Astrocyte (in vitro differentiated cells and primary cell): Measurements from ENCODE around the gene S100PBP.

ENCODE experiments used
- EZH2 ChIP-seq: IDR thresholded peaks from 2 replicates; pipeline ENCODE4 v1.6.1; 2012; ENCODE audit warnings: mild to moderate bottlenecking, low read length, inconsistent platforms; ENCODE audit not compliant: insufficient read depth
- TF ChIP-seq, protein P1 (sequence below): IDR thresholded peaks from 2 replicates; pipeline ENCODE4 v1.5.1; 2011; ENCODE audit warnings: low read depth, mild to moderate bottlenecking, inconsistent platforms, low read length, moderate library complexity; ENCODE audit not compliant: insufficient read depth

DNA sequence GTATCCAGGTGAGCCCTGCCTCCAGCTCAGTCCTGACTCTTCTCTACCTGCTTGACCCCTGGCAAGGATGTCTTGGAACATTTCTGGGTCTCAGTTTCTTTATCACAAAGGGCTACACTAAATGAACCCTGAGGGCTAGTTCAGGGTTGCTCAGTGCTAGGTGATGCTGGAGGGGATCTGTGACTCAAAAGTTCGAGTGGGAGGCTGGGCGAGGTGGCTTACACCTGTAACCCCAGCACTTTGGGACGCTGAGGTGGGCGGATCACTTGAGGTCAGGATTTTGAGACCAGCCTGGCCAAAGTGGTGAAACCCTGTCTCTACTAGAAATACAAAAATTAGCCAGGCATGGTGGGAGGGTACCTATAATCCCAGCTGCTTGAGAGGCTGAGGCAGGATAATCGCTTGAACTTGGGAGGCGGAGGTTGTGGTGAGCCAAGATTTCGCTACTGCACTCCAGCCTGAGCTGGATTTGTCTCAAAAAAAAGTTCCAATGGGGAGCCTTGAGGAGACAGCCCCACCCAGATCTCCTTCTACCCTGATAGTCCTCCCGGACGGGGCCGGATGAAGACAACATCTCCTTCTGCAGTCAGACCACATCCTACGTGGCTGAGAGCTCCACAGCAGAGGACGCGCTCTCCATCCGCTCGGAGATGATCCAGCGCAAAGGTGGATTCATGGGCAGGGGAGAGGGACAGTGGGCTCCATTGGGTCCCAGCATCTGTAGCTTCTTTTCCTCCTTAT is 49.2 kb upstream of the S100PBP start:
- TF ChIP-seq, protein P1, sequence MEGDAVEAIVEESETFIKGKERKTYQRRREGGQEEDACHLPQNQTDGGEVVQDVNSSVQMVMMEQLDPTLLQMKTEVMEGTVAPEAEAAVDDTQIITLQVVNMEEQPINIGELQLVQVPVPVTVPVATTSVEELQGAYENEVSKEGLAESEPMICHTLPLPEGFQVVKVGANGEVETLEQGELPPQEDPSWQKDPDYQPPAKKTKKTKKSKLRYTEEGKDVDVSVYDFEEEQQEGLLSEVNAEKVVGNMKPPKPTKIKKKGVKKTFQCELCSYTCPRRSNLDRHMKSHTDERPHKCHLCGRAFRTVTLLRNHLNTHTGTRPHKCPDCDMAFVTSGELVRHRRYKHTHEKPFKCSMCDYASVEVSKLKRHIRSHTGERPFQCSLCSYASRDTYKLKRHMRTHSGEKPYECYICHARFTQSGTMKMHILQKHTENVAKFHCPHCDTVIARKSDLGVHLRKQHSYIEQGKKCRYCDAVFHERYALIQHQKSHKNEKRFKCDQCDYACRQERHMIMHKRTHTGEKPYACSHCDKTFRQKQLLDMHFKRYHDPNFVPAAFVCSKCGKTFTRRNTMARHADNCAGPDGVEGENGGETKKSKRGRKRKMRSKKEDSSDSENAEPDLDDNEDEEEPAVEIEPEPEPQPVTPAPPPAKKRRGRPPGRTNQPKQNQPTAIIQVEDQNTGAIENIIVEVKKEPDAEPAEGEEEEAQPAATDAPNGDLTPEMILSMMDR: no peak
- TF ChIP-seq EZH2: no peak
